Upper lobe of left lung (tissue), 6 donors: ENCODE results near the gene DEFB125. TPM values are rescaled to one million over a fixed set of nuclear protein-coding genes. Genes with fewer than 3 reads are reported as not detected.
"Not testable (repeated sequence)": the region's sequence is repeated elsewhere in the genome, so short reads cannot be mapped to it uniquely, and the experiment has no call there.

Experiments used
- ATAC-seq, 2 donors: fragments of 200-7000 bp; cut with Tn5 transposase; one replicate each; pipeline ENCODE4 v1.9.1; 2022; ENCODE audit warnings: mild to moderate bottlenecking in 2 of 2, moderate library complexity in 2 of 2; ENCODE audit not compliant: low FRiP score in 2 of 2
- DNase-seq, 2 donors: peaks; one replicate each; pipeline ENCODE4 v3.0.0-alpha.2; 2019 to 2020
- H3K27ac ChIP-seq, 4 donors: fragments of 200-600 bp; sonication (generic); one replicate each; pipeline ENCODE4 v1.5.1; 2016 to 2019
- H3K27me3 ChIP-seq, 4 donors: fragments of 200-600 bp; sonication (generic); one replicate each; pipeline ENCODE4 v1.5.1; 2017 to 2019
- H3K36me3 ChIP-seq, 4 donors: fragments of 200-600 bp; sonication (generic); one replicate each; pipeline ENCODE4 v1.5.1; 2016 to 2019
- H3K4me1 ChIP-seq, 4 donors: fragments of 200-600 bp; sonication (generic); one replicate each; pipeline ENCODE4 v1.5.1; 2018 to 2019
- H3K4me3 ChIP-seq, 4 donors: fragments of 200-600 bp; sonication (generic); one replicate each; pipeline ENCODE4 v1.5.1; 2017 to 2019; ENCODE audit warnings: mild to moderate bottlenecking in 2 of 4, moderate library complexity in 1 of 4
- H3K9me3 ChIP-seq, 4 donors: fragments of 200-600 bp; sonication (generic); one replicate each; pipeline ENCODE4 v1.5.1; 2018 to 2019
- EP300 ChIP-seq, 4 donors: sonication (generic); formaldehyde crosslinking; IDR thresholded peaks; one replicate each; pipeline ENCODE4 v1.5.1; 2017; ENCODE audit warnings: antibody characterized with exemption in 4 of 4, control low read depth in 2 of 4
- POLR2A ChIP-seq, 4 donors: fragments of 450-650 bp; IDR thresholded peaks; one replicate each; pipeline ENCODE4 v1.5.1; 2016 to 2017; ENCODE audit warnings: antibody characterized with exemption in 4 of 4, mild to moderate bottlenecking in 2 of 4
- POLR2AphosphoS5 ChIP-seq, 2 donors: sonication (generic); formaldehyde crosslinking; IDR thresholded peaks; one replicate each; pipeline ENCODE4 v1.5.1; 2017; ENCODE audit warnings: antibody characterized with exemption in 2 of 2
- WGBS, 2 donors: methylation state at CpG; one replicate each; pipeline ENCODE4 v1.1.5; 2017 to 2018; 5-methylcytosine and 5-hydroxymethylcytosine counted together
- total RNA-seq, 6 donors: library from RNA; depleted of rRNA in 4 of 6; stranded (reverse); fragments of >200 nt in 4 of 6; gene quantifications; one replicate each; pipeline versions ENCODE4 v1.1.0 to v1.2.1, GENCODE V29; 2016 to 2021
- TF ChIP-seq, protein P1 (sequence below), 6 experiments: fragments of 450-650 bp in 4 of 6; fragments of 200-600 bp in 2 of 6; sonication (generic) in 2 of 6; IDR thresholded peaks; one replicate each; pipeline ENCODE4 v1.5.1; 2016 to 2019; ENCODE audit warnings: antibody characterized with exemption in 6 of 6
- donor health status: DM: no; HTN: no; CAD: no; lungs with moderate emphysema.
- donor health status: DM: no; HTN: yes; CAD: no; lungs with severe emphysema.

Gene DEFB125
- total RNA-seq, 6 donors from 2014 or later: not detected

DNA sequence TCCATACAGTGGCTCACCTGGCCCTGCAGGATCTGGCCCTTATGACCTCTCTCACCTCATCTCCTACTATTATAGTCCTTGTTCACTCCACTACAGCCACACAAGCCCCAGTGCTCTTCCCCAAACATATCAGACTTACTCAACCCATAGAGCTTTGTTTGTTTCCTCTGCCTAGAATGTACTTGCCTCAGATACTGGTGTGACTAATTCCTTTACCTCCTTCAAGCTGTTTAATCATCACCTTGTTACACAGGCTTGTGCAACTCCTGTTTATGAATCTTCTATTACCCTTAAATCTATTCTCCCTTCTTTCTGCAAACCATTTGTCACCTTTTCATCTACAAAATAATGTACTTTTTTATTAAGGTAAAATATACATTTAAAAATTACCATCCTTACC lies 3.2 kb downstream of the DEFB125 start:
- ATAC-seq (no peak), DNase-seq (no peak)
- H3K27ac ChIP-seq: no peak overlapping the region
- no peak overlapping the region for H3K4me3 ChIP-seq
- TF ChIP-seq POLR2AphosphoS5 (IDR thresholded peaks at IDR 0.05) (no peak), EP300 (IDR thresholded peaks at IDR 0.05) (no peak), POLR2A (IDR thresholded peaks at IDR 0.05) (no peak)
- TF ChIP-seq, protein P1, sequence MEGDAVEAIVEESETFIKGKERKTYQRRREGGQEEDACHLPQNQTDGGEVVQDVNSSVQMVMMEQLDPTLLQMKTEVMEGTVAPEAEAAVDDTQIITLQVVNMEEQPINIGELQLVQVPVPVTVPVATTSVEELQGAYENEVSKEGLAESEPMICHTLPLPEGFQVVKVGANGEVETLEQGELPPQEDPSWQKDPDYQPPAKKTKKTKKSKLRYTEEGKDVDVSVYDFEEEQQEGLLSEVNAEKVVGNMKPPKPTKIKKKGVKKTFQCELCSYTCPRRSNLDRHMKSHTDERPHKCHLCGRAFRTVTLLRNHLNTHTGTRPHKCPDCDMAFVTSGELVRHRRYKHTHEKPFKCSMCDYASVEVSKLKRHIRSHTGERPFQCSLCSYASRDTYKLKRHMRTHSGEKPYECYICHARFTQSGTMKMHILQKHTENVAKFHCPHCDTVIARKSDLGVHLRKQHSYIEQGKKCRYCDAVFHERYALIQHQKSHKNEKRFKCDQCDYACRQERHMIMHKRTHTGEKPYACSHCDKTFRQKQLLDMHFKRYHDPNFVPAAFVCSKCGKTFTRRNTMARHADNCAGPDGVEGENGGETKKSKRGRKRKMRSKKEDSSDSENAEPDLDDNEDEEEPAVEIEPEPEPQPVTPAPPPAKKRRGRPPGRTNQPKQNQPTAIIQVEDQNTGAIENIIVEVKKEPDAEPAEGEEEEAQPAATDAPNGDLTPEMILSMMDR (IDR thresholded peaks at IDR 0.05): no peak
- no peaks in the 10 kb centered on the region for H3K36me3 ChIP-seq
- no peaks in the 10 kb centered on the region for H3K27me3 ChIP-seq
- H3K9me3 ChIP-seq: peaks cover 4 to 14% (median 7%) of the 10 kb centered on the region in 4 donors
- H3K4me1 ChIP-seq: no peaks in the 10 kb centered on the region

DNA sequence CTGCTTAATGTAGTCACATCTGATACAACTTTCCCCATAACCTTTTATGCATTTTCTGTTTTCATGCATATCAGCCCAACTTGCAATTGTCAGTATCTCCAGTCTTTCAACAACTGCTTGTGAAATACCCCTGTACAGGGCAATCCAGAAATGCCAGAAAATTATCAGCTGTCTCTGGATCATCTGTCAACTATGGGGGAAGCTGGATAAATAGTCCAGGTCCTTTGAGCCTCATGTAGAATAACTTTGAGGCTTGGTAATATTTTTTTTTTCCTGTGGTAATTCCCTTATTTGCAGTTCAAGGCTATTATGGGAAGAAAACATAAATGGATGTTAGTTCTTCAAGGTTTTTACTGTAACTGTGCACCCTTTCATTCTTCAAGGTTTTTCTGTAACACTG lies 6.2 kb downstream of the DEFB125 start:
- TF ChIP-seq POLR2AphosphoS5 (IDR thresholded peaks at IDR 0.05) (no peak), EP300 (IDR thresholded peaks at IDR 0.05) (no peak), POLR2A (IDR thresholded peaks at IDR 0.05) (no peak)
- TF ChIP-seq, protein P1 (IDR thresholded peaks at IDR 0.05): no peak
- no peak overlapping the region for H3K27ac ChIP-seq
- peaks cover 6 to 14% (median 9%) of the 10 kb centered on the region in 4 donors for H3K9me3 ChIP-seq
- H3K36me3 ChIP-seq: no peaks in the 10 kb centered on the region
- H3K4me3 ChIP-seq: no peak overlapping the region
- no peak for ATAC-seq
- no peaks in the 10 kb centered on the region for H3K27me3 ChIP-seq
- DNase-seq: no peak
- no peaks in the 10 kb centered on the region for H3K4me1 ChIP-seq

DNA sequence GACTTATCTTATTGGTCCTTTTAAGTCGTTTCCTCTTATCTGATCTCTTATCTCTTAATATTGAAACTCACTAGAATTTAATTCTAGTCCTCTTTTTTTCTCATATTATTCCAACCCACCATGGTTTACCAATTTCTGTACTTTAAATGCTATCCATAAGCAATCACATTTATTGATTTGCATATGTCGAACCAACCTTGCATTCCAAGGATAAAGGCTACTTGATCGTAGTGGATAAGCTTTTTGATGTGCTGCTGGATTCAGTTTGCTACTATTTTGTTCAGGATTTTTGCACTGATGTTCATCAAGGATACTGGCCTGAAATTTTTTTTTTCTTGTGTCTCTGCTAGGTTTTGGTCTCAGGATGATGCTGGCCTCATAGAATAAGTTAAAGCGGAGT lies 7.7 kb downstream of the DEFB125 start:
- Histone ChIP-seq H3K36me3 (no peaks in the 10 kb centered on the region), H3K27me3 (no peaks in the 10 kb centered on the region), H3K4me1 (no peaks in the 10 kb centered on the region), H3K4me3 (no peak overlapping the region), H3K27ac (no peak overlapping the region), H3K9me3 (peaks cover 6 to 14% (median 9%) of the 10 kb centered on the region in 4 donors)
- 82% methylated on average over 4 of the region's 4 CpGs for WGBS, 2 donors
- TF ChIP-seq, protein P1 (IDR thresholded peaks at IDR 0.05): no peak
- TF ChIP-seq POLR2A (IDR thresholded peaks at IDR 0.05) (no peak), POLR2AphosphoS5 (IDR thresholded peaks at IDR 0.05) (no peak), EP300 (IDR thresholded peaks at IDR 0.05) (no peak)
- ATAC-seq: no peak
- DNase-seq: no peak

GRCh38 chr20:97691-98090 lies 10.2 kb downstream of the DEFB125 start:
- H3K4me1 ChIP-seq, H3K4me3 ChIP-seq, H3K27me3 ChIP-seq, H3K27ac ChIP-seq, H3K36me3 ChIP-seq, ATAC-seq, DNase-seq: not testable (repeated sequence)
- WGBS, 2 donors: 79 to 83% methylated on average over 5 of the region's 5 CpGs
- peaks cover 6 to 14% (median 9%) of the 10 kb centered on the region in 4 donors for H3K9me3 ChIP-seq

GRCh38 chr20:101975-102374 lies 14.5 kb downstream of the DEFB125 start:
- no peak overlapping the region for H3K4me3 ChIP-seq
- no peaks in the 10 kb centered on the region for H3K36me3 ChIP-seq
- ATAC-seq (no peak), DNase-seq (no peak)
- H3K4me1 ChIP-seq: no peaks in the 10 kb centered on the region
- H3K9me3 ChIP-seq: no peaks in the 10 kb centered on the region
- no peak overlapping the region for H3K27ac ChIP-seq
- TF ChIP-seq EP300 (IDR thresholded peaks at IDR 0.05) (peak in 1 of 4 donors; percentile 50), POLR2A (IDR thresholded peaks at IDR 0.05) (no peak)
- H3K27me3 ChIP-seq: peaks cover 0 to 2% (median 0%) of the 10 kb centered on the region in 4 donors

DNA sequence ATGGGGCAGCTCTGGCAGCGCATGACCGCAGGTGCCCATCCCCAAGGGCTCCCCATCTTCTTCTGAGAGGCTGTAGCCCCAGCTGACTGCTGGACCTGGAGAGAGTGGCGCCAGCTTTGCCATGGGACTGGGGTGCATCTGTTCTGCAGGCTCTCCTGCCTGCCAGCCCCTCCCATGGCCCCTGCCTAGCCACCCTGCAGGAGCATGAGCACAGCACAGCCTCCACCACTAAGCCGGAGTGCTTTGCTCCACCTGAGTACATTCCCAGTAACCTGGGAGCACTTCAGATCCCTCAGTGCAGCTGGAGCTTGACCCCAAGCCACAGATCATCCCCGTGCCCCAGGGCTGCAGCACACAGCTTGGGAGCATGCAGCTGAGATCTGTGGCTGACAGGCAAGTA lies 16.0 kb downstream of the DEFB125 start:
- H3K36me3 ChIP-seq: no peaks in the 10 kb centered on the region
- H3K4me3 ChIP-seq: no peak overlapping the region
- no peaks in the 10 kb centered on the region for H3K9me3 ChIP-seq
- peaks cover 0 to 2% (median 0%) of the 10 kb centered on the region in 4 donors for H3K27me3 ChIP-seq
- 89% methylated on average over 4 of the region's 5 CpGs; no CpG with 5 or more reads in 1 of the 2 donors for WGBS, 2 donors
- peak in 1 of 2 donors; percentile 33 for DNase-seq
- TF ChIP-seq, protein P1 (IDR thresholded peaks at IDR 0.05): no peak
- TF ChIP-seq EP300 (IDR thresholded peaks at IDR 0.05) (no peak), POLR2A (IDR thresholded peaks at IDR 0.05) (no peak), POLR2AphosphoS5 (IDR thresholded peaks at IDR 0.05) (no peak)
- peak in 1 of 2 donors; percentile 51 for ATAC-seq
- no peak overlapping the region for H3K27ac ChIP-seq
- no peaks in the 10 kb centered on the region for H3K4me1 ChIP-seq
